Measurements from ENCODE around the gene DNAJB6. TPM values are rescaled to one million over a fixed set of nuclear protein-coding genes. Genes with fewer than 3 reads are reported as not detected.
A peak's percentile ranks its signal among the peaks of the same experiment; 100 is the strongest.

The DNAJB6 gene
- total RNA-seq, 1 donor from 2014 or later: 172 TPM

GRCh38 chr7:157402911-157403534, 66.2 kb downstream of the DNAJB6 start:
- Histone ChIP-seq H3K9ac (no peak overlapping the region), H2AFZ (replicated peaks) (no peak overlapping the region), H3K27ac (no peak overlapping the region)

GRCh38 chr7:157403646-157404401, 67.0 kb downstream of the DNAJB6 start:
- peaks cover 26% of the 10 kb centered on the region for H3K36me3 Mint-ChIP-seq
- no peaks in the 10 kb centered on the region for H3K9me3 Mint-ChIP-seq
- Histone ChIP-seq H3K4me1 (no peaks in the 10 kb centered on the region), H3K27me3 (no peaks in the 10 kb centered on the region), H3K27ac (no peak overlapping the region), H3K9me3 (ENCODE audit: low read depth) (no peaks in the 10 kb centered on the region), H3K79me2 (ENCODE audit: low read depth) (peaks cover 28% of the 10 kb centered on the region), H2AFZ (replicated peaks) (no peak overlapping the region), H3K36me3 (no peaks in the 10 kb centered on the region), H3F3A (ENCODE audit: low read depth) (no peaks in the 10 kb centered on the region), H3K4me2 (no peak overlapping the region), H4K20me1 (ENCODE audit: low read depth) (peaks cover 6% of the 10 kb centered on the region), H3K9ac (no peak overlapping the region), H3K4me3 (no peak overlapping the region)
- no peak for DNase-seq (ENCODE audit: low spot score)
- H3K4me1 Mint-ChIP-seq: peaks cover 7% of the 10 kb centered on the region
- TF ChIP-seq EZH2 (IDR thresholded peaks at IDR 0.05): no peak
- TF ChIP-seq EZH2phosphoT487 (IDR thresholded peaks at IDR 0.05): no peak
- TF ChIP-seq CTCF (IDR thresholded peaks at IDR 0.05): no peak
- H3K27me3 Mint-ChIP-seq (ENCODE audit: insufficient read depth, low read depth): peaks cover 4% of the 10 kb centered on the region
- no peak overlapping the region for H3K4me3 Mint-ChIP-seq
- H3K27ac Mint-ChIP-seq: no peak overlapping the region

More at GRCh38 chr7:157402911-157403534, 66.2 kb downstream of the DNAJB6 start:
- H3K36me3 ChIP-seq: no peaks in the 10 kb centered on the region
- Mint-ChIP-seq H3K4me3 (no peak overlapping the region), H3K36me3 (peaks cover 25% of the 10 kb centered on the region), H3K27ac (peak overlapping the region; percentile 90), H3K9me3 (no peaks in the 10 kb centered on the region), H3K4me1 (peaks cover 10% of the 10 kb centered on the region), H3K27me3 (ENCODE audit: insufficient read depth, low read depth) (peaks cover 5% of the 10 kb centered on the region)
- peaks cover 3% of the 10 kb centered on the region for H3K4me1 ChIP-seq
- no peaks in the 10 kb centered on the region for H3F3A ChIP-seq (ENCODE audit: low read depth)
- TF ChIP-seq CTCF (IDR thresholded peaks at IDR 0.05) (no peak), EZH2phosphoT487 (IDR thresholded peaks at IDR 0.05) (no peak), EZH2 (IDR thresholded peaks at IDR 0.05) (no peak)
- no peaks in the 10 kb centered on the region for H3K9me3 ChIP-seq (ENCODE audit: low read depth)
- H3K4me3 ChIP-seq: no peak overlapping the region
- H4K20me1 ChIP-seq (ENCODE audit: low read depth): peaks cover 6% of the 10 kb centered on the region
- peaks cover 36% of the 10 kb centered on the region for H3K79me2 ChIP-seq (ENCODE audit: low read depth)
- no peak overlapping the region for H3K4me2 ChIP-seq
- no peak for DNase-seq (ENCODE audit: low spot score)
- H3K27me3 ChIP-seq: no peaks in the 10 kb centered on the region

GRCh38 chr7:157404845-157405481, 68.2 kb downstream of the DNAJB6 start:
- TF ChIP-seq CTCF (IDR thresholded peaks at IDR 0.05) (no peak), EZH2phosphoT487 (IDR thresholded peaks at IDR 0.05) (no peak), EZH2 (IDR thresholded peaks at IDR 0.05) (no peak)
- Histone ChIP-seq H3K36me3 (no peaks in the 10 kb centered on the region), H2AFZ (replicated peaks) (no peak overlapping the region), H3K9me3 (ENCODE audit: low read depth) (no peaks in the 10 kb centered on the region), H3K9ac (no peak overlapping the region), H3K4me3 (no peak overlapping the region), H3K79me2 (ENCODE audit: low read depth) (peaks cover 18% of the 10 kb centered on the region), H3F3A (ENCODE audit: low read depth) (no peaks in the 10 kb centered on the region), H3K27me3 (no peaks in the 10 kb centered on the region), H3K4me1 (no peaks in the 10 kb centered on the region), H4K20me1 (ENCODE audit: low read depth) (peaks cover 6% of the 10 kb centered on the region), H3K27ac (no peak overlapping the region), H3K4me2 (no peak overlapping the region)
- no peak for DNase-seq (ENCODE audit: low spot score)
- Mint-ChIP-seq H3K27ac (peak overlapping the region; percentile 81), H3K27me3 (ENCODE audit: insufficient read depth, low read depth) (peaks cover 4% of the 10 kb centered on the region), H3K4me1 (peaks cover 9% of the 10 kb centered on the region), H3K36me3 (peaks cover 24% of the 10 kb centered on the region), H3K4me3 (no peak overlapping the region), H3K9me3 (no peaks in the 10 kb centered on the region)

All from neural progenitor cell (in vitro differentiated cells).